ENCODE results near the gene ZFYVE27.

ZFYVE27 gene

DNA sequence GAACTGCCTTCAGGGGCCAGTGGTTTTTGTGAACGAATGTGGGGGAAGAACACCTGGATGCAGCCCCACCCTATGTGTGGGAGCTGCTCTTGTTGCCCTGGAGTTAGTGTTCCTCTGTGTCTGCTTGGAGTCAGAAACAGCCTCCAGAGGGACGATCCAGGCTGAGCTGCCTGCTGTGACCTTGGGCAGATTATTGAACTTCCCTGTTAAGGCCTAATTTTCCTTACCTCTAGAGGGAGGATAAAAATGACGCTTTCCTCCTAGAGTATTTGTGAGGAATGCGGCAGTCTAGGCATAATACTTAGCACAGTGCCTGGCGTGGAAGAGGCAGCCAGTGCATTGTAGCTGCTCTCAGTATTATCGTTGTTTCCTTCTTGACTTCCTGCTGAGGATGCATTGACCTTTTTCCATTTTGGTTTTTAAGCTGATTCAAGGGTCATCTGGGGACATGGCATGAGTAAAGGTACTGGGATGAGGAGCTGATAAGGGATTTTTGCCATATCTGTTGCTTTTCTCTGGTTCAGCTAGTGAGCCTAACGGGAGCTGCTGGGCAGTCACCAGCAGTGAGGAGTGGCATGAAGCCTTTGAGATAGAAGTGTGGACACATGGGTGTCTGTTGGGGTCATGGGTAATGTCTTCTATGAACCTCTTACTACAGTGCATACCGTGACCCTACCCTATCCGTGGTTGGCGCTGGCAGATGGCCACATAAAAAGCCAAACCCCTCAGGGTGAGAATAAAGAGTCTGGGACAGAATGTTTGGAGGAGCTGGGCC is 6.4 kb downstream of the ZFYVE27 start:
- H3K4me3 ChIP-seq (ENCODE audit: low read depth, low read length) = no peak overlapping the region

GRCh38 chr10:97744405-97745035 is 7.6 kb downstream of the ZFYVE27 start:
- H3K4me3 ChIP-seq (ENCODE audit: low read depth, low read length) = no peak overlapping the region

GRCh38 chr10:97747573-97747972 is 10.6 kb downstream of the ZFYVE27 start:
- no peak overlapping the region for H3K4me3 ChIP-seq (ENCODE audit: low read depth, low read length)

- H3K4me3 ChIP-seq (ENCODE audit: low read depth, low read length) = no peak overlapping the region
These were observed 11.2 kb downstream of the ZFYVE27 start for GRCh38 chr10:97748116-97748515.

GRCh38 chr10:97752956-97753355 is 16.0 kb downstream of the ZFYVE27 start:
- no peak overlapping the region for H3K4me3 ChIP-seq (ENCODE audit: low read depth, low read length)

DNA sequence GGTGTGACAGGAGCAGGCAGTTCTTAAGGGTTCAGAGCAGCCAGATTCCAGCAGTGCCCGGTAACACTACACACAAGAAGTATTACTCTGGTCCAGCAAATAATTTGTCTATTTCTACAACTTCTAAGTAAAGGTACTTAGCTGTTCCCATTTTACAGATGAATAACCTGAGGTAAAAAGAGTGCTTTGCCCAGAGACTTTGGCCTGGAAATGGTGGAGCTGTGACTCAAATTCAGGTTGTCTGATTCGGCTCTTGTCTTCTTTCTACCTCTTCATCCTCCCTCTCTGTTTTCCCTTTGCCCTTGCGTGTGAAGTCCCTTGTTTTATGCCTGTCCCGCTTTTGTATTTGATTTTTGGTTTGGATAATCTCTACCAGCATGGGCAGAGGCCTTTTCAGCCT is 17.8 kb downstream of the ZFYVE27 start:
- H3K4me3 ChIP-seq (ENCODE audit: low read depth, low read length) = no peak overlapping the region

GRCh38 chr10:97755718-97756117 is 18.8 kb downstream of the ZFYVE27 start:
- H3K4me3 ChIP-seq (ENCODE audit: low read depth, low read length) = no peak overlapping the region

DNA sequence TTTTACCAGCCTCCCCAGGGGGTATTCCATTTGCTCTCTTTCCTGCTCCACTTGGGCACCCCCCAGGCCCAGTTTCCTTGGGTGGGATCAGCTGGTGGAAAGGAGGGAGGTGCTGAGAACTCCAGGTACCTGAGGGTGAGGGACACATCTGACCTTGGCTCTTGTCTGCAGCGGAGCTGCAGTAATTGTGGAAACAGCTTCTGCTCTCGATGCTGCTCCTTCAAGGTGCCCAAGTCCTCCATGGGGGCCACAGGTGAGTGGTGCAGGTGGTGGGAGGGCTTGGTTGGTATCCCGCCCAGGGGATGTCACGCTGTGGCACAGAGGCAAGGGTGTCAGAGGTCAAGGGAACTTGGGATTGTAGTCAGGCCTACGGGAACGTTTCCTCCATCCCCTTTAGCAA is 20.5 kb downstream of the ZFYVE27 start:
- H3K4me3 ChIP-seq (ENCODE audit: low read depth, low read length) = no peak overlapping the region

- H3K4me3 ChIP-seq (ENCODE audit: low read depth, low read length) = no peak overlapping the region
These were observed 22.4 kb downstream of the ZFYVE27 start for GRCh38 chr10:97759158-97759887.

DNA sequence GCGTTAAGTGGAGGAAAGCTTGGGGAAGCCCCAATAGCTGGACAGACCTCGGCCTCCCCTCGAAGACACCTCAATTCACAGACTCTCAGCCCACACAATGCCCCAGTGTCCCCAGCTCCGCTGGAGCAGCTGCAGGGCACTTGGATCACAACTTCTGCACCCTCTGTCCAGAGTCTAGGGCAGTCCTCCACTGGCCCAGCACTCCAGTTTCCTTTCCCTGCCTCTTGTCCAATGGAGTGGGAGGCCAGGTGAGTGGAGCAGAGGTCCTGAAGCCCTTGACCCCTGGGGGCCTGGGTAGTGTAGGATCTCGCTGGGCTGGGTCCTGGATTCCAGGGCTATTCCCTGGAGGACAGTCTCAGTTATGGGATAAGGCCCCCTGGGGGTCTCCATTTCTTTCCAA is 23.0 kb downstream of the ZFYVE27 start:
- H3K4me3 ChIP-seq (ENCODE audit: low read depth, low read length) = no peak overlapping the region

DNA sequence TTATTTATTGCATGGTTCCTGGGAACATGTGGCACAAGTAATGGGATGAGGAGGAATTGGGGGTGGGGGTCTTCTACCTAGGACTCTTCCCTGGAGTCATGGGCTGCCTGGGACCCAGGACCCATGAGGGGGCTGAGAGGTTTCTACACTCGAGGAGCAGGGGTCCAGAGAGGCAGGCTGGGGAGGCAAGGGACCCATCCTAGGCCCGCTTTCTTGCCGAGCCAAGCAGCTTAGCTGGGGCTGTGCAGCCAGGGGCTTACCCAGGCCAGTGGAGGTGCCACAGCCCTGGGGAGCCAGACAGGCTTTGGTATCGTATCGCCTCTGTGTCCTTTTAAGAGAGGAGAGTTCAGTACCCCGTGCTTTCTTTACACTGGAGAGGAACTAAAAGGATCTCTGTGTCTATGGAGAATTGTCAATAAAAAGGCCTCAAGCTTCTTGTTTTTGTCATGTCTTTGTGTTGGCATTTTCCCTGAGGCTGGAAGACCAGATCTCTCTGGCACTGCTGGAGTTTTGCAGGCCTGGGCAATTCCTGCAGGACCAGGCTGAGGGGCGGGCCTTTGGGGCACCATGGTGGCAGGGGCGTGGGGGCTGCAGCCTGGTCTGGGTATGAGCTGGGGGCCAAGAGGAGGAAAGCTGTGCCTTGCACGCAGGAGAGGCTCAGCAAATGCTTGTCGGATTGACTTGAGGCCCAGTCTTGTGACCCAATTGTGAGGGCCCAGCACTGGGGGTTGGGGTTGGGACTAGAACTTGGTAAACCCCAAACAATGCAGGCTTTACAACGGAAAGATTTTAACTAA is 23.7 kb downstream of the ZFYVE27 start:
- no peak overlapping the region for H3K4me3 ChIP-seq (ENCODE audit: low read depth, low read length)

- H3K4me3 ChIP-seq (ENCODE audit: low read depth, low read length) = no peak overlapping the region
These were observed 24.5 kb downstream of the ZFYVE27 start for GRCh38 chr10:97761331-97761865.

- H3K4me3 ChIP-seq (ENCODE audit: low read depth, low read length) = no peak overlapping the region
These were observed 25.1 kb downstream of the ZFYVE27 start for GRCh38 chr10:97762056-97762455.

- H3K4me3 ChIP-seq (ENCODE audit: low read depth, low read length) = no peak overlapping the region
These were observed 25.9 kb downstream of the ZFYVE27 start for GRCh38 chr10:97762816-97763215.

GRCh38 chr10:97763411-97763810 is 26.5 kb downstream of the ZFYVE27 start:
- no peak overlapping the region for H3K4me3 ChIP-seq (ENCODE audit: low read depth, low read length)

DNA sequence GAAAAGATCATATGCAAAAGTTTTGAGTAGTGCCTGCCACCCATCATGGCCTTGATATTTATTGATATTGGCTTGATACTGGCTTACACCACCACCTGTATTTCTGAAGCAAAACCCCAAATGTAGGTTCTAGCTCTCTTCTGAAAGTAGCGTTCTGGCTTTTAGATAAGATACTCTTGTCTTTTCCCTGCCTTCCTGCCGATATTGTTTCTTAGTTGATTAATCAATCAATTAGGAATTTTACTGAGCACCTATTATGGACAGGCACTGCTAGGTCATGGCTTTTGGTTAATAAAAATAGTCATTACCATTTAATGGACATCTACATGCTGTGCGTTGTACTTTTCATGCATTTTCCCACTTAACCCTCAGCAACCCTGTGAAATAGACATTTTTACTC is 27.0 kb downstream of the ZFYVE27 start:
- no peak overlapping the region for H3K4me3 ChIP-seq (ENCODE audit: low read depth, low read length)

DNA sequence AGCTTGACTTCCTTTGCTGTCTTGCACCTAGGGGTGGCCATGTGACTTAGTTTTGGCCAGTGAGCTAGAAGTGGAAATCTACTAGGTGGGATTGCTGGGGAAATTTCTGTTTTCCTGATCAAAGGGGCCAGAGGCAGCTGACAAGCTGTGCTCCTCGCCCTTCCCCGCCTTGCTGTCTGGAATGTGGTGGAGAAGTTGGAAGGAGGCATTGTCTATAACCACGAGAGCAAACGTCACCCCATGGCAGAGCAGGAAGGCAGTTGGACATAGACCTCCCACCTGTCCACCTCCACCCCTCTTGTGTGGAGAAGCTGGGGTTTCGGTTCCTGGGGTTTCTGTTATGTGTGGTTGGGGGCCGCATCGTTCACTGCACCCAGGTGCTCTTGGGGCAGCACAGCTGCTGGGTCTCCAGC is 27.6 kb downstream of the ZFYVE27 start:
- no peak overlapping the region for H3K4me3 ChIP-seq (ENCODE audit: low read depth, low read length)

- H3K4me3 ChIP-seq (ENCODE audit: low read depth, low read length) = no peak overlapping the region
These were observed 28.3 kb downstream of the ZFYVE27 start for GRCh38 chr10:97765201-97765600.

GRCh38 chr10:97766106-97766810 is 29.3 kb downstream of the ZFYVE27 start:
- H3K4me3 ChIP-seq (ENCODE audit: low read depth, low read length) = no peak overlapping the region

Measured in iPS-11a (cell line).